ENCODE data around the gene YLPM1. TPM values are rescaled to one million over a fixed set of nuclear protein-coding genes. Genes with fewer than 3 reads are reported as not detected.

Gene YLPM1
- total RNA-seq, 1 donor from 2014 or later, result 55.9 TPM

DNA sequence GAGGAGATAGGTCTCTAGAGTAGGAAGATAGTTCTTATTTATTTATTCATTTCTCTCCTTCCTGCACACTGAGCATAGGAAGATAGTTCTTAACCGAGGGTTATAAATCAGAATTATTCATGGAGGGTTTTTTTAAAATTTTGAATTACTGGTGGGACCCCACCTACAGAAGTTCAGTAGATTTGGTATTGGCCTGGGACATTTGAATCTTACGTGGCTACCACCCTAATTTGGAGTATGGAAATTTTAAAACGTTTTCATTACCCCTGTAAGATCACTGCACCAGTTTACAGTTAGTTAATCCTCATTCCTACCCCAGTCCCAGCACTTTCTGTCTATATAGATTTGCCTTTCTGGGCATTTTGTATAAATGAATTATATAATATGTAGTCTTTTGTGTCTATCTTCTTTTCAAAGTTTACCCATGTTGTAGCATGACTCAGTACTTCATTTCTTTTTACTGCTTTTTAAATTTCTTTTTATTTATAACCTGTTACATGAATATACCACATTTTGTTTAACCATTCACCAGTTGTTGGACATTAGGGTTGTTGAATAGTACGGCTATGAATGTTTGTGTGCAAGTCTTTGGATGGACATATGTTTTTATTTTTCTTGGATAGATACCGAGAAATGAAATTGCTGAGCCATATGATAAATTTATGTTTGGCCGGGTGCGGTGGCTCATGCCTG lies 44.9 kb downstream of the YLPM1 start:
- Histone ChIP-seq H3K27me3 (no peaks in the 10 kb centered on the region), H3K27ac (no peak overlapping the region), H3F3A (ENCODE audit: low read depth) (no peaks in the 10 kb centered on the region), H3K9ac (no peak overlapping the region), H3K79me2 (ENCODE audit: low read depth) (no peaks in the 10 kb centered on the region), H3K36me3 (peaks cover 31% of the 10 kb centered on the region), H3K9me3 (ENCODE audit: low read depth) (no peaks in the 10 kb centered on the region), H2AFZ (replicated peaks) (no peak overlapping the region), H4K20me1 (ENCODE audit: low read depth) (no peaks in the 10 kb centered on the region), H3K4me1 (no peaks in the 10 kb centered on the region), H3K4me3 (no peak overlapping the region), H3K4me2 (no peak overlapping the region)
- Mint-ChIP-seq H3K36me3 (peaks cover 40% of the 10 kb centered on the region), H3K27me3 (ENCODE audit: insufficient read depth, low read depth) (peaks cover 2% of the 10 kb centered on the region), H3K9me3 (no peaks in the 10 kb centered on the region), H3K27ac (no peak overlapping the region), H3K4me1 (no peaks in the 10 kb centered on the region), H3K4me3 (no peak overlapping the region)
- DNase-seq (ENCODE audit: low spot score), result no peak
- TF ChIP-seq, protein P1, sequence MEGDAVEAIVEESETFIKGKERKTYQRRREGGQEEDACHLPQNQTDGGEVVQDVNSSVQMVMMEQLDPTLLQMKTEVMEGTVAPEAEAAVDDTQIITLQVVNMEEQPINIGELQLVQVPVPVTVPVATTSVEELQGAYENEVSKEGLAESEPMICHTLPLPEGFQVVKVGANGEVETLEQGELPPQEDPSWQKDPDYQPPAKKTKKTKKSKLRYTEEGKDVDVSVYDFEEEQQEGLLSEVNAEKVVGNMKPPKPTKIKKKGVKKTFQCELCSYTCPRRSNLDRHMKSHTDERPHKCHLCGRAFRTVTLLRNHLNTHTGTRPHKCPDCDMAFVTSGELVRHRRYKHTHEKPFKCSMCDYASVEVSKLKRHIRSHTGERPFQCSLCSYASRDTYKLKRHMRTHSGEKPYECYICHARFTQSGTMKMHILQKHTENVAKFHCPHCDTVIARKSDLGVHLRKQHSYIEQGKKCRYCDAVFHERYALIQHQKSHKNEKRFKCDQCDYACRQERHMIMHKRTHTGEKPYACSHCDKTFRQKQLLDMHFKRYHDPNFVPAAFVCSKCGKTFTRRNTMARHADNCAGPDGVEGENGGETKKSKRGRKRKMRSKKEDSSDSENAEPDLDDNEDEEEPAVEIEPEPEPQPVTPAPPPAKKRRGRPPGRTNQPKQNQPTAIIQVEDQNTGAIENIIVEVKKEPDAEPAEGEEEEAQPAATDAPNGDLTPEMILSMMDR (IDR thresholded peaks at IDR 0.05), result no peak
- TF ChIP-seq EZH2phosphoT487 (IDR thresholded peaks at IDR 0.05), result no peak
- TF ChIP-seq EZH2 (IDR thresholded peaks at IDR 0.05), result no peak

DNA sequence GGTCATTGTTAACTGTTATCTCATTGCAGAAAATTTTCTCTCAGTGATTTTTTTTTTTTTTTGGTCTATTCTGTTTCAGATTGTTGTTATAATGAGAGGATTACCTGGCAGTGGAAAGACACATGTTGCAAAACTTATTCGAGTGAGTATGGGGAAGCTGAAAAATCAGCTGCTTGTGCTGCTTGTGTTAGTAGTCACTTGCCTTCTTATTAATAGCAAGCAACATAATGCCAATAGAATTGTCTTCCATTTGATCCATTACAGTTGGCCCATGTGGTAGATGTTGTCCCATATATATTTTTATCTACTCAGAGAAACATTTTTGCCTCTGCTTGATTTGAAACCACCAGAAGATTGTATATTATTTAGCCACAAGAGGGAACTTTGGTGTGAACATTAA lies 53.0 kb downstream of the YLPM1 start:
- Histone ChIP-seq H3K9ac (no peak overlapping the region), H4K20me1 (ENCODE audit: low read depth) (no peaks in the 10 kb centered on the region), H3F3A (ENCODE audit: low read depth) (no peaks in the 10 kb centered on the region), H3K27ac (no peak overlapping the region), H3K4me2 (no peak overlapping the region), H3K4me1 (no peaks in the 10 kb centered on the region), H3K36me3 (peaks cover 36% of the 10 kb centered on the region), H3K4me3 (no peak overlapping the region), H2AFZ (replicated peaks) (no peak overlapping the region), H3K9me3 (ENCODE audit: low read depth) (no peaks in the 10 kb centered on the region), H3K27me3 (no peaks in the 10 kb centered on the region), H3K79me2 (ENCODE audit: low read depth) (peaks cover 11% of the 10 kb centered on the region)
- Mint-ChIP-seq H3K27ac (no peak overlapping the region), H3K4me1 (no peaks in the 10 kb centered on the region), H3K36me3 (peaks cover 60% of the 10 kb centered on the region), H3K27me3 (ENCODE audit: insufficient read depth, low read depth) (no peaks in the 10 kb centered on the region), H3K9me3 (no peaks in the 10 kb centered on the region), H3K4me3 (no peak overlapping the region)
- no peak for DNase-seq (ENCODE audit: low spot score)
- TF ChIP-seq, protein P1 (IDR thresholded peaks at IDR 0.05), result no peak
- TF ChIP-seq EZH2phosphoT487 (IDR thresholded peaks at IDR 0.05), result no peak
- no peak for TF ChIP-seq EZH2 (IDR thresholded peaks at IDR 0.05)

DNA sequence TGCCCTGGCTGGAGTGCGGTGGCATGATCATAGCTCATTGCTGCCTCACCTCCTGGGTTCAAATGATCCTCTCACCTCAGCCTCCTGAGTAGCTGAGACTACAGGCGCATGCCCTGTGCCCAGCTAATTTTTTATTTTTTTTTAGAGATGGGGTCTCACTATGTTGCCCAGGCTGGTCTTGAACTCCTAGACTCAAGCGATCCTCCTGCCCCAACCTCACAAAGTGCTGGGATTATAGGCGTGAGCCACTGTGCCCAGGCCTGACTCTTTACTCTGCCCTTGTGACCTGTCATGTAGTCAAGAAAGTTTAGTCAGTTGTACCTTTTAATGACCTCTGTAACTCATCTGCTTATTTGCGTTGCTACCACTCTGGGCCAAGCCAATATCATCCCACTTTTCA lies 57.2 kb downstream of the YLPM1 start:
- TF ChIP-seq, protein P1 (IDR thresholded peaks at IDR 0.05), result no peak
- no peak for TF ChIP-seq EZH2 (IDR thresholded peaks at IDR 0.05)
- TF ChIP-seq EZH2phosphoT487 (IDR thresholded peaks at IDR 0.05), result no peak
- no peaks in the 10 kb centered on the region for H3K4me1 ChIP-seq
- no peak overlapping the region for H3K4me3 ChIP-seq
- H3K36me3 ChIP-seq, result peaks cover 16% of the 10 kb centered on the region
- H3K27ac Mint-ChIP-seq, result no peak overlapping the region
- H3K27ac ChIP-seq, result no peak overlapping the region
- H2AFZ ChIP-seq (replicated peaks), result no peak overlapping the region
- no peaks in the 10 kb centered on the region for H3K4me1 Mint-ChIP-seq
- H3K36me3 Mint-ChIP-seq, result peaks cover 35% of the 10 kb centered on the region
- H4K20me1 ChIP-seq (ENCODE audit: low read depth), result peaks cover 6% of the 10 kb centered on the region
- DNase-seq (ENCODE audit: low spot score), result no peak
- H3K4me3 Mint-ChIP-seq, result no peak overlapping the region
- no peaks in the 10 kb centered on the region for H3K27me3 ChIP-seq
- H3K9me3 ChIP-seq (ENCODE audit: low read depth), result no peaks in the 10 kb centered on the region
- H3K27me3 Mint-ChIP-seq (ENCODE audit: insufficient read depth, low read depth), result no peaks in the 10 kb centered on the region
- H3K9ac ChIP-seq, result no peak overlapping the region
- no peak overlapping the region for H3K4me2 ChIP-seq
- H3K79me2 ChIP-seq (ENCODE audit: low read depth), result no peaks in the 10 kb centered on the region
- no peaks in the 10 kb centered on the region for H3F3A ChIP-seq (ENCODE audit: low read depth)
- H3K9me3 Mint-ChIP-seq, result no peaks in the 10 kb centered on the region

Data from neural progenitor cell (in vitro differentiated cells).